ENCODE results near the gene EZR.
"Not testable (repeated sequence)": the region's sequence is repeated elsewhere in the genome, so short reads cannot be mapped to it uniquely, and the experiment has no call there.

The EZR gene

GRCh38 chr6:158828807-158829206 is 9.6 kb upstream of the EZR start:
- TF ChIP-seq CTCF (IDR thresholded peaks at IDR 0.05), result no peak
- no peaks in the 10 kb centered on the region for H3K9me3 ChIP-seq (ENCODE audit: control insufficient read depth, low read length)
- peaks cover 18% of the 10 kb centered on the region for H3K4me1 ChIP-seq
- H3K27ac ChIP-seq, result no peak overlapping the region
- H3K9ac ChIP-seq, result no peak overlapping the region
- no peaks in the 10 kb centered on the region for H3K27me3 ChIP-seq (ENCODE audit: control insufficient read depth, insufficient read depth, low read length)
- H3K36me3 ChIP-seq (ENCODE audit: control insufficient read depth, insufficient read depth, low read length), result no peaks in the 10 kb centered on the region
- no peak overlapping the region for H3K4me3 ChIP-seq (ENCODE audit: low read depth, low read length)
- no peak overlapping the region for H2AFZ ChIP-seq
- no peaks in the 10 kb centered on the region for H3K79me2 ChIP-seq
- H3K4me2 ChIP-seq (ENCODE audit: low read length), result no peak overlapping the region

- no peaks in the 10 kb centered on the region for H3K9me3 ChIP-seq (ENCODE audit: control insufficient read depth, low read length)
- peaks cover 28% of the 10 kb centered on the region for H3K4me1 ChIP-seq
- no peak overlapping the region for H3K27ac ChIP-seq
- H2AFZ ChIP-seq, result no peak overlapping the region
- no peaks in the 10 kb centered on the region for H3K36me3 ChIP-seq (ENCODE audit: control insufficient read depth, insufficient read depth, low read length)
- no peak overlapping the region for H3K4me2 ChIP-seq (ENCODE audit: low read length)
- no peaks in the 10 kb centered on the region for H3K79me2 ChIP-seq
- no peaks in the 10 kb centered on the region for H3K27me3 ChIP-seq (ENCODE audit: control insufficient read depth, insufficient read depth, low read length)
- H3K9ac ChIP-seq, result no peak overlapping the region
- no peak for TF ChIP-seq CTCF (IDR thresholded peaks at IDR 0.05)
- no peak overlapping the region for H3K4me3 ChIP-seq (ENCODE audit: low read depth, low read length)
Measured at GRCh38 chr6:158826819-158827501, 7.8 kb upstream of the EZR start.

- Histone ChIP-seq H3K4me1 (peaks cover 28% of the 10 kb centered on the region), H3K27ac (peak overlapping the region; percentile 81), H3K4me2 (ENCODE audit: low read length) (peak overlapping the region; percentile 31), H3K36me3 (ENCODE audit: control insufficient read depth, insufficient read depth, low read length) (no peaks in the 10 kb centered on the region), H3K9ac (no peak overlapping the region), H3K79me2 (no peaks in the 10 kb centered on the region), H2AFZ (peak overlapping the region; percentile 74), H3K4me3 (ENCODE audit: low read depth, low read length) (no peak overlapping the region), H3K9me3 (ENCODE audit: control insufficient read depth, low read length) (no peaks in the 10 kb centered on the region), H3K27me3 (ENCODE audit: control insufficient read depth, insufficient read depth, low read length) (no peaks in the 10 kb centered on the region)
- no peak for TF ChIP-seq CTCF (IDR thresholded peaks at IDR 0.05)
Measured at GRCh38 chr6:158825951-158826306, 6.8 kb upstream of the EZR start.

GRCh38 chr6:158825038-158825950 is 6.1 kb upstream of the EZR start:
- no peak overlapping the region for H3K4me3 ChIP-seq (ENCODE audit: low read depth, low read length)
- H3K4me1 ChIP-seq, result peaks cover 28% of the 10 kb centered on the region
- H2AFZ ChIP-seq, result peak overlapping the region; percentile 74
- H3K79me2 ChIP-seq, result no peaks in the 10 kb centered on the region
- H3K4me2 ChIP-seq (ENCODE audit: low read length), result peak overlapping the region; percentile 31
- H3K27ac ChIP-seq, result peak overlapping the region; percentile 81
- no peaks in the 10 kb centered on the region for H3K27me3 ChIP-seq (ENCODE audit: control insufficient read depth, insufficient read depth, low read length)
- H3K9me3 ChIP-seq (ENCODE audit: control insufficient read depth, low read length), result no peaks in the 10 kb centered on the region
- TF ChIP-seq CTCF (IDR thresholded peaks at IDR 0.05), result no peak
- H3K36me3 ChIP-seq (ENCODE audit: control insufficient read depth, insufficient read depth, low read length), result no peaks in the 10 kb centered on the region
- H3K9ac ChIP-seq, result no peak overlapping the region

- not testable (repeated sequence) for H3K4me3 ChIP-seq (ENCODE audit: low read depth, low read length); H3K79me2 ChIP-seq; H3K4me2 ChIP-seq (ENCODE audit: low read length); H3K36me3 ChIP-seq (ENCODE audit: control insufficient read depth, insufficient read depth, low read length); H2AFZ ChIP-seq; H3K27me3 ChIP-seq (ENCODE audit: control insufficient read depth, insufficient read depth, low read length); H3K9ac ChIP-seq; H3K9me3 ChIP-seq (ENCODE audit: control insufficient read depth, low read length)
- Histone ChIP-seq H3K27ac (peak overlapping the region; percentile 16), H3K4me1 (peaks cover 31% of the 10 kb centered on the region)
Measured at GRCh38 chr6:158823616-158824015, 4.4 kb upstream of the EZR start.
